ENCODE data around the gene PAK4. TPM values are rescaled to one million over a fixed set of nuclear protein-coding genes. Genes with fewer than 3 reads are reported as not detected.

PAK4 gene
- total RNA-seq (10 to 100 TPM in 3 of 5 donors, 1 to 10 TPM in 2; 4.2 to 80.4 (median 35.6) TPM), polyA plus RNA-seq (10 to 100 TPM; 20.8 to 24.5 (median 24.3) TPM)
- long read RNA-seq, donor 1, partial matches to known transcripts: 0 of 6 reads
- long read RNA-seq, donor 1, other reads (novel, unspliced or antisense): 5 of 6 reads
- long read RNA-seq, donor 2, partial matches to known transcripts: 0 of 3 reads
- long read RNA-seq, donor 2, other reads (novel, unspliced or antisense): 0 of 3 reads
- long read RNA-seq, donor 3, partial matches to known transcripts: 0 of 1 reads
- long read RNA-seq, donor 3, other reads (novel, unspliced or antisense): 0 of 1 reads
- long read RNA-seq, donor 4: 0 reads
- long read RNA-seq, donor 5, partial matches to known transcripts: 0 of 2 reads
- long read RNA-seq, donor 5, other reads (novel, unspliced or antisense): 0 of 2 reads
- long read RNA-seq, donor 6, partial matches to known transcripts: 6 of 22 reads
- long read RNA-seq, donor 6, other reads (novel, unspliced or antisense): 13 of 22 reads
- long read RNA-seq, donor 7, partial matches to known transcripts: 0 of 3 reads
- long read RNA-seq, donor 7, other reads (novel, unspliced or antisense): 0 of 3 reads
- long read RNA-seq, donor 8, partial matches to known transcripts: 21 of 25 reads
- long read RNA-seq, donor 8, other reads (novel, unspliced or antisense): 0 of 25 reads
- long read RNA-seq, donor 9: 0 reads
- long read RNA-seq, donor 10, partial matches to known transcripts: 0 of 6 reads
- long read RNA-seq, donor 10, other reads (novel, unspliced or antisense): 0 of 6 reads

DNA sequence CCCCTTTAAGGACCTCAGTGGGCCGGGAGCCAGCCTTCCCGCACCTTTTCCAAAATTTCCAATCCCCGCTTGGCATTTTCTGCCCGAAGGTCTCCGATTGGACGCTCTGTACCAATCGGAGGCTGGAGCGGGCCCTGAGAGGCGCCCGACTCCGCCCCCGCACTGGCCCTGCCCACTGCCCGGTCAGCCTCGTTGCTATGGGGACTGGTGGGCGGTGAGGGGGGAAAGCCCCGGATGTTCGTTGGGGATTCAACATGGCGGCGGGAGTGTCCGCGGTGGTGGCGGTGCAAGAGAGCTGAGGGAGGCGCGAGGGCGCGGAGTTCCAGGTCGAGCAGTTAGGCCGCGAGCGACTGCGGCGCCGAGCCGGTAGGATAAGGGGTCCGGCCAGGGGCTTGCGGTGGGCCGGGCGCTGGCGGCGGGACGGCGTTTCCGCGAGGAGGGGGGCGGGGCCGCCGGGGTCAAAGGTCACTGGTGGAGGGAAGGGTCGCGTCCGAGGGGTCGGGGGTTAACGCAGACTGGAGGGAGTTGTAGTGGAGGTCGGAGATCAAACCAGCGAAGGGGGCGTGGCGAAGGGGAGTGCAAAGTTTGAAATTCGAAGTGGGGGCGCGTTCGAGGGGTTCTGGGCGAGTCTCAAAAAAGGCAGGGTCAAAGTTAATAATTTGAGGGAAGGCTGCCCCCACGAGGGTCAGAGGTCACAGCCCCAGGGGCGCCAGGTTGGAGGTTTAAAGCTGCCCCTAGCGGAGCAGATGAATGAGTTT, at the start of gene PAK4:
Gene PAK4 (plus strand): TSS at position 233 of the 758 bp plus-strand sequence. CDS start 43,768 bp downstream, outside the sequence.
- WGBS, 5 donors: 0 to 1% (median 1%) methylated on average over 46 to 64 of the region's 64 CpGs
- Histone ChIP-seq H3K4me3 (peak within 1 kb of the TSS; percentile 89 to 98 (median 92)), H3K36me3 (no peaks in the 10 kb centered on the region), H3K4me1 (peaks cover 33 to 75% (median 66%) of the 10 kb centered on the region in 4 donors), H3K9me3 (no peaks in the 10 kb centered on the region), H3K27ac (peak within 1 kb of the TSS; percentile 88 to 97 (median 90)), H3K27me3 (peaks cover 0 to 7% (median 0%) of the 10 kb centered on the region in 3 donors)
- DNase-seq: peak; percentile 98 to 99
- intact Hi-C loops (cut with DNase I; ENCODE audit: low total_unique reads): no loop called here
- TF ChIP-seq, protein P1, sequence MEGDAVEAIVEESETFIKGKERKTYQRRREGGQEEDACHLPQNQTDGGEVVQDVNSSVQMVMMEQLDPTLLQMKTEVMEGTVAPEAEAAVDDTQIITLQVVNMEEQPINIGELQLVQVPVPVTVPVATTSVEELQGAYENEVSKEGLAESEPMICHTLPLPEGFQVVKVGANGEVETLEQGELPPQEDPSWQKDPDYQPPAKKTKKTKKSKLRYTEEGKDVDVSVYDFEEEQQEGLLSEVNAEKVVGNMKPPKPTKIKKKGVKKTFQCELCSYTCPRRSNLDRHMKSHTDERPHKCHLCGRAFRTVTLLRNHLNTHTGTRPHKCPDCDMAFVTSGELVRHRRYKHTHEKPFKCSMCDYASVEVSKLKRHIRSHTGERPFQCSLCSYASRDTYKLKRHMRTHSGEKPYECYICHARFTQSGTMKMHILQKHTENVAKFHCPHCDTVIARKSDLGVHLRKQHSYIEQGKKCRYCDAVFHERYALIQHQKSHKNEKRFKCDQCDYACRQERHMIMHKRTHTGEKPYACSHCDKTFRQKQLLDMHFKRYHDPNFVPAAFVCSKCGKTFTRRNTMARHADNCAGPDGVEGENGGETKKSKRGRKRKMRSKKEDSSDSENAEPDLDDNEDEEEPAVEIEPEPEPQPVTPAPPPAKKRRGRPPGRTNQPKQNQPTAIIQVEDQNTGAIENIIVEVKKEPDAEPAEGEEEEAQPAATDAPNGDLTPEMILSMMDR (IDR thresholded peaks at IDR 0.05): no peak
- TF ChIP-seq EP300 (IDR thresholded peaks at IDR 0.05) (no peak), POLR2AphosphoS5 (IDR thresholded peaks at IDR 0.05) (peak; percentile 30 to 88 (median 66)), POLR2A (IDR thresholded peaks at IDR 0.05) (peak in 1 of 4 donors; percentile 18)

DNA sequence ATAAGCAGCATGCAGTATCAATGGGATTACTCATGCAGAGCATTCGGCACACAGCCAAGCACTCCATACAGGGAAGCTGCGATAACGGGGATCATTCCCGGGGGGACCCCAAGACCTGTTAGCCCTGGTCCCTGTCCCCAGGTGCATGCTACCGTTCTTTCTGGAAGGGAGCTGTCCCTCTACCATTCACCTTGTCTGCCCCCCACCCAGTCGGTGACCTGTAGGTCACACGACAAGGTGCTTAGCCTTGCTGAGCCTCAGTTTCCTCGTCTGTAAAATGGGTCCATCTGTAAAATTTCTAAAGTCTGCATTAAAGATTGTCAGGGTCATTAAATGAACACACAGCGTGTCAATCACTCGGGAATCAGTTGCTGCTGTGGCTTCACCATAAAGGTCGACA, 48.3 kb upstream of the PAK4 start:
- intact Hi-C loops (cut with DNase I; ENCODE audit: low total_unique reads): no loop called here
- Histone ChIP-seq H3K4me1 (no peaks in the 10 kb centered on the region), H3K27ac (no peak overlapping the region), H3K9me3 (no peaks in the 10 kb centered on the region), H3K4me3 (no peak overlapping the region), H3K27me3 (peaks cover 0 to 71% (median 16%) of the 10 kb centered on the region in 3 donors), H3K36me3 (no peaks in the 10 kb centered on the region)
- TF ChIP-seq EP300 (IDR thresholded peaks at IDR 0.05): no peak
- no peak for TF ChIP-seq POLR2A (IDR thresholded peaks at IDR 0.05)
- TF ChIP-seq, protein P1 (IDR thresholded peaks at IDR 0.05): no peak
- TF ChIP-seq POLR2AphosphoS5 (IDR thresholded peaks at IDR 0.05): no peak
- no peak for DNase-seq
- 88 to 91% (median 90%) methylated on average over 11 of the region's 11 CpGs for WGBS, 5 donors

DNA sequence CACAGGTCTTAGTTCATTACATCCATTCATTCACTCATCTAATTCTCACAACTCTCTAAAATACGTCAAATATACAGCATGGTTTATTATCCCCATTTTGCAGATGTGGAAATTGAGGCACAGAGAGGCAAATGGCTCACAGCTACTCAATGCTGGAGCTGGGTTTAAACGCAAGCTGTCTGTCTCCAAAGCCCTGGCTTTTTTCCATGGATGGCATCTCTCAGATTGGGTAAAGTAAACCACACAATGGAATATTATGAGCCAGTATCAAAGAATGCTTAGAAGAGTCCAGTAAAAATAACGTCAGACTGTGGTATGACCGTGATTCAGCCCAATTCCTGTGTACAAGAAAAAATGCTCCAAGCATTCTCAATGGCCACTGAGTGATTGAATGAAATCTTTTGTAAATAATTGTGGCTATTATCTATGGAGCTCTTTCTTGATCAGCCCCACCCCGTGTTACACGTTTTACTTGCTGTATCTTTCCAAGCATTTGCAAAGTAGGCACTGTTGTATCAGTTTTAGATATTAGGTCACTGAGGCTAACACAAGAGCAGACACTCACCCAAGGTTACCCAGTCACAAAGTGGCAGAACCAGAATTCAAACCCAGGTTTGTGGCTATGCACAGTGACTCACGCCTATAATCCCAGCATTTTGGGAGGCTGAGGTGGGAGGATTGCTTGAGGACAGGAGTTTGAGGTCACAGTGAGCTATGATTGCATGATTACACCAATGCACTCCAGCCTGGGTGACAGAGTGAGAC, 47.0 kb upstream of the PAK4 start:
- no peak for DNase-seq
- Histone ChIP-seq H3K4me1 (peaks cover 4 to 8% (median 6%) of the 10 kb centered on the region in 4 donors), H3K27me3 (peaks cover 0 to 84% (median 28%) of the 10 kb centered on the region in 3 donors), H3K9me3 (no peaks in the 10 kb centered on the region), H3K4me3 (no peak overlapping the region), H3K27ac (no peak overlapping the region), H3K36me3 (no peaks in the 10 kb centered on the region)
- TF ChIP-seq, protein P1 (IDR thresholded peaks at IDR 0.05): no peak
- TF ChIP-seq POLR2A (IDR thresholded peaks at IDR 0.05) (no peak), EP300 (IDR thresholded peaks at IDR 0.05) (no peak), POLR2AphosphoS5 (IDR thresholded peaks at IDR 0.05) (no peak)
- WGBS, 5 donors: 35 to 46% (median 40%) methylated on average over 7 of the region's 7 CpGs
- intact Hi-C loops (cut with DNase I; ENCODE audit: low total_unique reads): no loop called here
